ENCODE data around the gene HOXB2.

The HOXB2 gene

GRCh38 chr17:48578616-48579470 lies 33.9 kb upstream of the HOXB2 start:
- no peak for DNase-seq (ENCODE audit: low read depth)
- H3K4me3 ChIP-seq (ENCODE audit: low read depth, low read length) = peak overlapping the region; percentile 70
- TF ChIP-seq CTCF (IDR thresholded peaks at IDR 0.05; ENCODE audit: insufficient read depth, low read depth, low read length, missing control alignments) = peak; percentile 1

GRCh38 chr17:48577946-48578615 lies 33.2 kb upstream of the HOXB2 start, which contains the start of gene HOXB4:
Gene HOXB4 (minus strand): TSS chr17:48578350. CDS start chr17:48578319, 31 bp downstream.
- peak within 1 kb of the TSS; percentile 70 for H3K4me3 ChIP-seq (ENCODE audit: low read depth, low read length)
- TF ChIP-seq CTCF (IDR thresholded peaks at IDR 0.05; ENCODE audit: insufficient read depth, low read depth, low read length, missing control alignments) = no peak
- peak; percentile 81 for DNase-seq (ENCODE audit: low read depth)

DNA sequence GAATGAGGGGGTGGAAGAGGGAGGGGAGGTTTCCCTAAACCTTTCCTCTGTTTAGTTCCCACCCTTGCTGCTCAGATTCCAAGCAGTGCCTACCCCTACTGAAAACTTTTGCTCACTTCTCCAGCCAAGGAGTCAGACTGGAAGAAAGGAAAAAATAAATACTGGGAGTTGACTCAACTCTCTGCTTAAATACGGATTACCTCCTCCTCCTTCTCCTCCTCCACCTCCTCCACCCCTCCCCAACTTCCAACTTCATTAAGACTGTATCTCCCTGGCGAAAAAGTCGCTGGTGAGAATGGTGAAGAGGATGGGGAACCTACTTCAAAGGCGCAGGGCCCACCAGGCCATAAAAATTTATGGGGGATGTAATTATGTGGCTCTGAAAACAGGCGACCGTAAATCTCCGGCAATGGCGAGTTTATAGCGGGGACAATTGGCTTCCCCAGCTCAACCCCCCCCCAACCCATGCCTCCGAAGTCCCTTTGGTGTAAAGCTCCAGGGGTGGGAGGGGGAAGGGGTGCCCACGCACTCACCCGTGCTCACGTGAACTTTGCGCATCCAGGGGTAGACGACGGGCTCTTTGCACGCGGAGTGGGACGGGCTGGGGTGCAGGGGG lies 32.5 kb upstream of the HOXB2 start:
- TF ChIP-seq CTCF (IDR thresholded peaks at IDR 0.05; ENCODE audit: insufficient read depth, low read depth, low read length, missing control alignments) = no peak
- H3K4me3 ChIP-seq (ENCODE audit: low read depth, low read length) = peak overlapping the region; percentile 70
- no peak for DNase-seq (ENCODE audit: low read depth)

DNA sequence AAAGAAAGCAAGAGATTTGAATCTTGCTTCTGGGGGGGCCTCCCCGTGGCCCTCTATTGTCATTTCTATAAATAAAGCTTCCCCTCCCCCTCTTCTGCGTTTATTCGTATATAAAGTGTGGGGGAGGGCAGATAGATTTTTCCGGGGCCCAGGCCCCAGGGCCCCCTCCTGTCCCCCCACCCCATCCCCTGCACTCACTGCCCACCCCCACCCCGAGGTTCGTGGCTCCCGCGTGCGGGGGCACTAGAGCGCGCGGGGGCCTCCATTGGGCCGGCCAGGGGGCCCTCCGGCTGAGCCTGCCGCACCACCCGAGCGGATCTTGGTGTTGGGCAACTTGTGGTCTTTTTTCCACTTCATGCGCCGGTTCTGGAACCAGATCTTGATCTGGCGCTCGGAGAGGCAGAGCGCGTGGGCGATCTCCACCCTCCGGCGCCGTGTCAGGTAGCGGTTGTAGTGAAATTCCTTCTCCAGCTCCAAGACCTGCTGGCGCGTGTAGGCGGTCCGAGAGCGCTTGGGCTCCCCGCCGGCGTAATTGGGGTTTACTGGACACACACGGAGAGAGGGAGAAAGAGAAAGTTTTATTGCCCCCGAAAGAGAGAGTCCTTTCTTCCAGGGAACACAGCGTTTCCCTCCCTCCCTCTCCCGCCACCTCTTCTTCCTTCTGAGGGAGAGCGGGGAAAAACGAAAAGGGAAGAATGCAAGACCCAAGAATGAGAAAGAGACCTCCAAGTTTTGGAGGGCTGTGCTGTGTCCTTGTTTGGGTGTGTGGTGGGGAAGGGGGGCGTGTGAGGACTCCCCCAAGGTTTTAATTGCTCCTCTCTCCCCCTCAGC lies 31.8 kb upstream of the HOXB2 start:
- no peak for TF ChIP-seq CTCF (IDR thresholded peaks at IDR 0.05; ENCODE audit: insufficient read depth, low read depth, low read length, missing control alignments)
- H3K4me3 ChIP-seq (ENCODE audit: low read depth, low read length) = peak overlapping the region; percentile 70
- DNase-seq (ENCODE audit: low read depth) = no peak

GRCh38 chr17:48575673-48576478 lies 31.0 kb upstream of the HOXB2 start:
- H3K4me3 ChIP-seq (ENCODE audit: low read depth, low read length) = no peak overlapping the region
- TF ChIP-seq CTCF (IDR thresholded peaks at IDR 0.05; ENCODE audit: insufficient read depth, low read depth, low read length, missing control alignments) = no peak
- DNase-seq (ENCODE audit: low read depth) = no peak
